ENCODE data around the gene GRAMD1B. TPM values are rescaled to one million over a fixed set of nuclear protein-coding genes. Genes with fewer than 3 reads are reported as not detected.
A peak's percentile ranks its signal among the peaks of the same experiment; 100 is the strongest.

GRAMD1B gene
- total RNA-seq, 1 donor from 2014 or later: 8.9 TPM

DNA sequence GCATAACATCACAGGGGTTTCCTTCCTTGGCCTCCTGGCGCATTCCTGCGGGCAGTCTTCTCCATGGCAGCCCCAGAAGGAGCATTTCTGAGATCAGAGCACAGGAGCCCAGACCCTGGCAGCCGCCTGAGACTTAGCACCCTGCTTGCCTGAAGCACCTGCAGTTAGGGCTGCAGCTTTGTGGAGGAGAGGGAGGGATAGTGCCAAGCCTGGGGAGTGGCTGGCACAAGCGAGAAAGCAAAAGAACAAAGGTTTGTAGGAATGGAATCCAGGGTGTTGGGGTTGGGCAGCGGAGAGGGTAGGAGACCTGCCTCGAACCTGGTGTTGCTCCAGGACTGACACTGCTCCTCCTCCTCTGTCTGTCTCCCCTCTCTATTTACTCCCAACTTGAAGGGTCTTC lies 157.5 kb downstream of the GRAMD1B start:
- DNase-seq (ENCODE audit: low spot score): no peak

DNA sequence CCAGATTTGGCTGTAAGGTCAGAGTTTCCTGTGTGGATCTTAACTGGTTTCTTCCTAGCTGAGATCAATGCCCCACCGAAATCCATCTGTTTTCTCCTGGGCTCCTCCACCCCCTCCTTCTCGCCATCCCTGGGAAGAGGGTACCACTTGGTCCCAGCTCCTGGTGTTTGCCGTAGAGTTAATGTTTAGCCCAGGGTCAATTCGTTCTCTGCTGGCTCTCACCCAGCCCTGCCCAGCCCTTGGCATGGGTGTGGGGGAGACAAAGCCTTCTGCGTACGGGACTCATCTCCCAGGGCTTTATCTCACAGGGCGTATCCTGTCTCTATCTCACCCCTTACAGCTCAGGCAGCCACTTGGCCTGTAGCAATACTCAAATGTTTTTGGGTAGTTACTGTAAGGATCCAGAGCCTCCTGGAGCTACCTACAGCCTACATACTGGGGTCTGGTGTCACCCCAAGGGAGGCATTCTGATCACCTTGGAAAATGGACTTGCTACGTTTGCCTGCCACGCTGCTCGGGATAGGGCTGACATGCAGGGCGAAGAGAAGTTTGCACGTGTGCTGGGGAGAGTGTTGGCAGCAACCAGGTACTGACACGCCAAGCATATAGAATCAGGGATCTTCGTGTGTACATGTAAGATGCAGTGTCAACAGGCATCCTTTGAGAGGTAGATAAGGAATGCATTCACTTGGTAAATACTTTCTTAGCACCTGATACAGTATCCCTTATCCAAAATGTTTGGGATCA lies 158.2 kb downstream of the GRAMD1B start:
- no peak for DNase-seq (ENCODE audit: low spot score)

DNA sequence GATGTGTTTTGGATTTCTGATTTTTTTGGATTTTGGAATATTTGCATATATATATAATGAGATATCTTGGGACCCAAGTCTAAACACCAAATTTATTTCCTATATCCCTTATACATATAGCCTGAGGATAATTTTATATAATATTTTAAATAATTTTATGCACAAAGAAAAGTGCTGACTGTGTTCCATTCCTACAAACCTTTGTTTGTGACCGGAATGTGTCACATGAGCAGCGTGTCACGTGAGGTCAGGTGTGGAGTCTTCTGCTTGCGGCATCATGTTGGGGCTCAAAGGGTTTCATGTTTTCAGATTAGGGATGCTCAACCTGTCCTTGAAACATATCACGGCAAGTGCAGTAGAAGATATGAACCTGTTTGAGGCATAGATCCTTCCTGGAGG lies 158.8 kb downstream of the GRAMD1B start:
- DNase-seq (ENCODE audit: low spot score): no peak

DNA sequence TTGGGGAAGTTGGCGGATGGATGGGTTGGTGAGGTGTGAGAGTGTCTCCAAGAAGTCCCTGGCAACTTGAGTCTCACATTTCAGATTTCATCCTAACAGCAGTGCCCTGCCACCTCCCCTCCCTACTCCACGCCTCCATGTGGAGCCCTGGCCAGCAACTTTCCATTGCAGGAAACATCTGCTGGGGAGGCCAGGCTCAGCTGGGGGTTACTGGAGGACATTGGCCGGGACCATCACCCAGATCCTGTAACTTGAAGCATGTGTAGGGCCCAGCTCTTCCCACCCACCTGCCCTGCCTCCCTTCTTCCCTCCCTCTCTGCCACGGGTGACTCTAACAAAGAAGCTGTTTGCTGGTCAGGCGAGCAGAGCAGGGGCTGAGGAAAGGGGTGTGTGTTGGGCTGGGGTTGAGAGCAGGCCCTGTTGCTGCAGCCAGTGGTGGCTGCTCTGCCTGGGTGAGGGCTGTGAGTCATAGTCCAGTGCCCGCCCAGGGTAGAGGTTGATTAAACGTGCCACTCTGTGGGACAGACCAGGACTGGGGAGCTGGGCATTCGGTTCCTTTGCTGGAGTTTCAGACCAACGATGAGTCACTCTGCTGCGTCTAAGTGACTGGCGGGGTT lies 160.3 kb downstream of the GRAMD1B start:
- peak; percentile 32 for DNase-seq (ENCODE audit: low spot score)

DNA sequence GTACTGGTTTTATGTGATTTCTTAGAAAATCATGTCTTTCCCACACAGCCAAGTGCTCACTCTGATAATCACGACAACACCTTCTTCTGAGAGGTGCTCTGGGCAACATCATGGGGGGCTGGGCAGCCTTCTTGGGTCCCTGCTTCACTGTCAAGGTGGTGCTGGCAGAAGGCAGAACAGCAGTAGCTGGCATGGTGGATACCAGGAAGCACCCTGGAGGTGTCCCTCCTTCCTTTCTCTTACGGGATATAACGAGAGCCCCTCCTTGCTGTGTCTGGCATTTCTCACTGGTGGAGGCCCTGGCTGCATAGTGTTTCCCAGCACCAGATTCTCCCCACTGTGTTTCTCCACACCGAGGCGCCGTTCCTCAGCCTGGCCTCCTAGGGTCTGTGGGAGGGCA lies 163.5 kb downstream of the GRAMD1B start:
- DNase-seq (ENCODE audit: low spot score): no peak

DNA sequence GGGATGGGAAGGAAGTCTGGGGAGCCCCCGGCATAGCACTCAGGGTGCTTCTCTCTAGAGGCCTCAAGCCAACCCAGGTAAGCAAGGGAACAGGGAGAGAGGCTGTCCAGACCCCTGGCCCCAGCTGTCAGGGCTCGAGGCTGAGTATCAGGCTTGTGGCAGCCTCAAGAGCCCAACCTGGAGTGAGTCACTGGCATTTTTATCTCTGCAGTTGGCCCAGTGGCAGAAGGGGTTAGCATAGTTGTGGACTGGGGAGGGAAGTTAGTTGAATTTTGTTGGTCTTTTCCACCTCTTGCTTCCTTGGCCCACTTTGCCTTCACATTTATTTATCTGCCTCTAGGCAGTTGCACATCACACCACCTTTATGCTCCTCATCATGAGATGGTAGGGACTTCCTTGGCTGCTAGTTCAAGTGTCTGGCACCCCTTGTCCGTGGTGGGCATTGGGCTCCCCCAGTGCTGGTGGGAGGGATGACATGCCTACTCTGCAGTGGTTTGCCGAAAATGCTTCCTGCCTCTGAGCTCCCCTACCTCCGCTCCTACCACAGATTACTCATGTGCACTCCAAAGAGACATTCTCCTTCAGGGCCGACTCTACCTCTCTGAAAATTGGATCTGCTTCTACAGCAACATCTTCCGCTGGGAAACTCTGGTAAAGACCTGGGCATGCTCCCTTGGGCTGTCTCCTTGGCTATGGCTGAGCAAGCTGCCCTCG lies 164.3 kb downstream of the GRAMD1B start:
- DNase-seq (ENCODE audit: low spot score): no peak

DNA sequence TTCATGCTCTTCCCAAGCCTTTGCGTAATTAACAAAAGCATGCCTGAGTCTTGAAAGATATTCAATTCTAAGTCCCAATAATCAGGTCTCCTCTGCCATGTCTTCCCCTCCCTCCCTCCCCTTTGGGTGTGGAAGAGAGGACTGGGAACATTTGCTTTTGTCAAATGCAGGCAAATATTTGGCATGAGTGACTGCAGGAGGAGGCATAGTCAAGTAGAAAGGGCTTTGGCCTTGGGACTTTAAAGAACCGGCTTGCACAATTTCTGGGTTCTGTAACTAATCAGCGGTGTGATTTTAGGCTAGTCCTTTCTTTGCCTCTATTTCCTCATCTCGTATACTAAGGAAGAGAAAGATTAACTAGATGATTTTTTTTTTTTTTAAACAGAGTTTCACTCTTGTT lies 164.9 kb downstream of the GRAMD1B start:
- no peak for DNase-seq (ENCODE audit: low spot score)

DNA sequence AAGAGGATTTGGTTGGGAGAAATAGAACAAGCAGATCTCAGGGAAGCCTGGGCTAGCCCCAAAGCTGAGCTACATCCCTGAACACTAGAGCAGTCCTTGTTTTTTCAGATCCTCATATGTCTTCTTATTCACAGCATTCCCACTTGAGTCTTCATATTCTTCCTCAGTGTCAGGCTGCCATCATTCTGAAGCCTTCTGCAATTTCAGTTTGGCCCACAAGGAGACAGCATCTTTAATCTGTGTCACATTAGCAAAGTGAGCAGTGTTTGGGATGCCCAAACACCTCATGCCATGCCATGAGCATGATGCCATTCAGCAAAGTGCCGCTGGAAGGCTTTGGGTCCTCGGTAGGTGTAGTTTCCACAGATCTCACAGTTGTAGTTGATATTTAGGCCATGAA lies 167.8 kb downstream of the GRAMD1B start:
- DNase-seq (ENCODE audit: low spot score): no peak

DNA sequence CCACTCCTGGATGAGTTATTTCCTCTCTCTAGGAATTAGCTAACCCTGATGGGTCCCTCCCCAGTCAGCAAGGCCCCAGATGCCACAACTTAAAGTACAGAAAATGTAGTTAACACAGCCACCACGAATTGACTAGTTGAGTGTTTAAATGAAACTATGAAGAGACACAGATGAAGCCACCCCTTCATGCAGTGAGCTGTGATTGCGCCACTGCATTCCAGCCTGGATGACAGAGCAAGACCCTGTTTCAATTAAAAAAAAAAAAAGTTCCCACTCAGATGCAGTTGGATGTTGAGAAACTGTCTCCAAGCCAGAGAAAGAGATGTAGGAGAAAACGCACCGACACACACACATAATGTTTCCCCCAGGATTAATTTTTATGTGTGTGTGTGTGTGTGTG lies 171.1 kb downstream of the GRAMD1B start:
- DNase-seq (ENCODE audit: low spot score): peak; percentile 29

DNA sequence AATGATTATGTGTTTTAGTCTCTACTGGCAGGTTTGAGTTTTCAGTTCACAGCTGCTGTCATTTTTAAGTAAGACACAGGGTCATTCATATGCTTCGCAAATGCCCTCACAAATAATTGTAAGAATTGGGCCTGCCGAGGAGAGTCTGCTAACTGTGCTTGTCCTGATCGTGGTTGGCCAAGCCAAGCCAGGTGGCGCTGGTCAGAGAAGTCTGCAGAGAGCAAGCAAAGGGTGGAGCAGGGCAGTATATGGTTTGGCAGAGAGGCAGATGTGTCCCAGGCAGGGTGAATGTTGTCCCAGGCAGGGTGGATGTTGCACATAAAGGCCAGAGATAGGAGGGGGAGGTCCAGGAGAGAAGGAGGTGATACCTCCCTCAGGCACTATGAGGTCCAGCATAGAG lies 171.7 kb downstream of the GRAMD1B start:
- no peak for DNase-seq (ENCODE audit: low spot score)

DNA sequence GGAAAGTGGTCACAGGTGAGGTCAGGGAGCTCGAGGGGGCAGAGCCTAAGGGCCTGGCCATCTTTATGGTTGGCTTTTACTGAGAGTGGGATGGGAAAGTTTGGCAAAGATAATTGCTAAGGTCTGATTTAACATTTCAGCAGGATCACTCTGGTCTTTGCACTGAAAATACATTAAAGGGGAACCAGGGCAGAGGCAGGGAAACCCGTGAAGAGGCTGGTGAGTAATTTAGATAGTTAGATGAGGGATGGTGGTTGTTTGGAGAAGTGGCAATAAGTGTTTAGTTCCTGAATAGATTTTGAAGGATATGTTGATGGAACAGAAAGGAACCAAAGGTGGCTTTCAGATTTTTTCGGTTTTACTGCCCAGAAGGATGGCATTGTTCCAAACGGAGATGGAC lies 173.6 kb downstream of the GRAMD1B start:
- DNase-seq (ENCODE audit: low spot score): no peak

DNA sequence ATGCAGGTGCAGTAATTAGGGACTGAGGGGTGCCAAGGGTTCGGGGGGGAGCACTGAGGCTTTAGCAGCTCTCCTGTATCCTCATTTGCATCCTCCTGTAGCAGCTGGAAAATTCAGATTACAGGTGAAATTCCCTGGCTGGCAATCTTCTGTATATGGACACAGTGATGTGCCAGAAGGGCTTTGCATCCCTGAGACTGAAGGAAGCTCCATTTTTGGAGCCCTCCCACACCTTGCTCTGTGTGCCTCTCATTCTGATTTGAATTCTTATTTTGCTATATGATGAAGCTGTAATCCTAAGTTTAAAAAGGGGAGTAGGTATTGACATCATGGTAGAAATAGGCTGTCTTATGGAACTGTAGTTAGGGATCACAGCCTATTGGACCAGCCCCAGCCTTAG lies 177.7 kb downstream of the GRAMD1B start:
- no peak for DNase-seq (ENCODE audit: low spot score)

DNA sequence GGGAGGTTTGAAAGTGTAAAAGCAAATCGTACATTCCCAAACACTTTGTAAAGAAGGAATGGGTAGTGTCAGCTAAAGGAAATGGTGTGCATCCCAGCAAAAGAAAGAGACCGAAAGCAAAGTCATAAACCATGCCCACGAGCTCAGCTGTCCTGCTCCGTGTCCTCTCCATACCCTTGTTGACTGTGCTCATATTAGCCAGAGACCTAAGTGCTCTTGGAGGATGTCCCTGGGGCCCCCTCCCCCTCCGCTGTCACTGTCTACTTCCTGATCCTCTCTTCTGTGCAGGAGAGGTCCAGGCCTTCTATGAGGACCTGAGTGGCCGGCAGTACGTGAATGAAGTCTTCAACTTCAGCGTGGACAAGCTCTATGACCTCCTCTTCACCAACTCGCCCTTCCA lies 178.3 kb downstream of the GRAMD1B start:
- no peak for DNase-seq (ENCODE audit: low spot score)

DNA sequence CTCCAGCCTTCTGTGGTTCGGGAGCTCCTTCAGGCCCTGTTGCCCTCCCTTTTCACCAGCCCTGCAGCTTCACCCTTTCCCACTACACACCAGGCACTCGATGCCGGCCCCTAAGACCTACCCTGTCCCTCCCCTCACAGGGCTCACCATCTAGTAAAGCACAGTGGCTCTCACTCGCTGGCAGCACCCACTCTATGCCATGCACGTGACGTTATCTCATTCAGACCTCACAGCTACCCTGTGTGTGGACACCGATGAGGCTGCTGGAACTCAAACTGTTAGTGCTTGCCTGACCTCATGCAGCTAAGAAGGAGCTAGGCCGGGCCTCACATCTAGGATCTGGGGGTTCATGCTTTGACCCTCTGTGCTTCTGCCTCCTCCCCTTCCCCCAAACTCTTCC lies 178.9 kb downstream of the GRAMD1B start:
- DNase-seq (ENCODE audit: low spot score): no peak

DNA sequence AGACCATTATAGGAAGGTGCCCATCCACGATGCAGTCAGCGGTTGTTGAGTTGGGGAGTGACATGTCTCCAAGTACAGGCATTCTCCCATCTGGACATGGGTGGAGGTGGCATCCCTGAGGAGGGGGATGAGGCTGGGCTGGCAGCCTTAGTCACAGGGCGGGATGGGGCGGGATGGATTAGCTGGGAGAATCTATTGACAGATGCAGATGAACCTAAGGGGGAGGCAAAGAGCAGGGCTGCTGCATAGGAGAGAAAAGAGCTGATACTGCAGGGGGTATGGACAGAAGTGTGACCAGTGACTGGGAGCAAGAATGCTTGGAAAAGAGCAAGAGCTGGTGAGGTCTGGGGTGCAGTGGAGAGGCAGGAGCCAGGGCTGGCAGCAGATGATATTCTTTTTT lies 181.6 kb downstream of the GRAMD1B start:
- no peak for DNase-seq (ENCODE audit: low spot score)

DNA sequence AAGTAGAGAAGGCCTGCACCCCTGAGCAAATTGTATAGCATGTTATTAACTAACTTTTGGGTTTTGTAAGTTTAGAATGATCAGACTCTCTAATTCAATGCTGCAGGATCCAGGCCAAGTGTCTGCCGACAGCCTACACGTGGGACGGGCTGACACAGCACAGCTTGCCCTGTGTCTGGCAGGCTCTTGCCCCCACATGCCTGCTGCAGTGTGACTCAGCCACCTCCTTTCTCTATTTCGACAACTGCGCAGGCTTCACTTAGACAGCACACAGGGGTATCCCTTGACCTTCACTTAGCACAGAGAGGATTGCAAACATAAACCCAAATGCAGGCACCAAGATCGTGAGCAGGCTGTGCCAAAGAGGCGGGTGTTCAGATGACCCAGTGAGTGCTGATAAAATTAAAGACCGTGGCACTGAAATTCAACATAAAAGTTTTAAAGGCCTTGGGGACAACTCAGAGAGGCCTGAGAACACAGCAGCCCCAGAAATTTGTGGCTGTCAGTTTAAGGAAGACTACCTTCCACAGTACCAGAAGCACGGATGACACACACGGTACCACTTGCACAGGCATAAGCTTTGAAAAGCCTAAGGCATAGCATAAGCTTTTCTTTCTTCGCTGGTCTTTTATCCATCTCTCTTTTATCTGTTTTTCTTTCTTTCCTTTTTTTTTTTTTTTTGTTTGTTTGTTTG lies 186.6 kb downstream of the GRAMD1B start:
- DNase-seq (ENCODE audit: low spot score): peak; percentile 91

DNA sequence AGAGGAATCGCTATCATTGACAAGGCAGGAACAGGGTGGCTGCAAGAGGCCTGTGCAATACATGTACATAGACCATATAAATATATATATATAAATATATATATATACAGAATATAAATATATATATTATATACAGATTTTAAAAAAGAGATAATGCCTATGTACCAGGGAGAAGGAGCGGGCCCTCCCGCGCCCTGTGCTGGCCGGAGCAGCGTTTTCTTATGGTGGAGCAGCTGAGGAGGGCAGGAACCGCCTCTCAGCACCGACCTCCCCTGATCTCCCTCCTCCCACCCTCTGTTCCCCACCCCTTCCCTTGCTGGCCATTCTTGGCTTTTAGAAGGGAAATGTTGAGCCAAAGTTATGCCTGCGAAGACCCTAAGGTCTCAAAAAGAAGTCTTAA lies 192.5 kb downstream of the GRAMD1B start:
- DNase-seq (ENCODE audit: low spot score): no peak

DNA sequence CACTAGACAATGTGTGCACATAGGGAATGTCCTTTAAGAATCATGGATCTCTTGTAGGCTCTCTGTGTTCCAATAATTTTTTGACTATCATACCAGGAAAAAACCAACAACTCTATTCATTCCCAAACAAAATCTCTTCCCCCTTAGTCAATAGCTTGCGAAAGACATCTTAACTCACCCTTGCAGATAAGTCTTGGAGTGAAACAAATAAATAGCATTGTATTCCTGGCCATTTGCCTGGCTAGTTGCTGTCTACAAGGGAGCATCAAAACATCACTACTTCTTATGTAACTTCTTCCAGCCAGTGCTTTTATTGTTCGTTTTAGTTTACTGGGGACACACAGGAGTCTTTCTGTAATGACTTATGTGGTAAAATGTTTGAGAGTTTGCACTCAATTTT lies 194.9 kb downstream of the GRAMD1B start:
- no peak for DNase-seq (ENCODE audit: low spot score)

DNA sequence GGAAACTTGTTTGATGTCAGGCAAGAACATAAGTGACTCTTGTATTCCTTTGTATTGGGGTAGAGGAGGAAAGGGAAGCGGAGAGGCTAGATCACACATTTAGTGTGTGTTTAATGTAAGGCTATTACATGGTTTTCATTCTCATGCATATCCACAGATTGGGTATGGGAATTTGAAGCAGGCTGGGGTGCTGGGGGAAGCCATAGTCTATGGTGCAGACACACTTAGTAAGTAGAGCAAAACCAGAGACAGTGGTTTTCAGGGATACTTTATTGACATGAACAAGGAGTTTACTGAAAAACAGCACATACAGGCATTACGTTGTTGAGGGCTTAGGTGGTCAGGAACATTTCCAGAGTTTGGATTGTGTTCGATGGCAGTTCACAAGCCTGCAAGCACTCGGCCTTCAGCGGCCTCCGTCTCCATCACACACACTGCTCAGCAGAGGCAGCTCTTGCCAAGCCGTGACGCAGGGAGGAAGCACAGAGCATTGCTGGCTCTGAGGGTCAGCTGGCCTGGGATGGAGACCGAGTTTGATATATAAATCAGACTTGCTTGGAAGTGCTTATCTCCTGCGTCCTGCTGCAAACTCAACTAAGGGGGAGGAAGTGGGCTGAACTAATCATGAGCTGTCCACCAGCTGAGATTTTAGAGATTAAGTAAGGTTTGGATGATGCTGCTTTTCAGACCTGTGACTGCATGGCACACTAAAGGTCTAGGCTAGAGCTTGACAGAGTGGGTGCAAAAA lies 199.0 kb downstream of the GRAMD1B start:
- peak; percentile 98 for DNase-seq (ENCODE audit: low spot score)

DNA sequence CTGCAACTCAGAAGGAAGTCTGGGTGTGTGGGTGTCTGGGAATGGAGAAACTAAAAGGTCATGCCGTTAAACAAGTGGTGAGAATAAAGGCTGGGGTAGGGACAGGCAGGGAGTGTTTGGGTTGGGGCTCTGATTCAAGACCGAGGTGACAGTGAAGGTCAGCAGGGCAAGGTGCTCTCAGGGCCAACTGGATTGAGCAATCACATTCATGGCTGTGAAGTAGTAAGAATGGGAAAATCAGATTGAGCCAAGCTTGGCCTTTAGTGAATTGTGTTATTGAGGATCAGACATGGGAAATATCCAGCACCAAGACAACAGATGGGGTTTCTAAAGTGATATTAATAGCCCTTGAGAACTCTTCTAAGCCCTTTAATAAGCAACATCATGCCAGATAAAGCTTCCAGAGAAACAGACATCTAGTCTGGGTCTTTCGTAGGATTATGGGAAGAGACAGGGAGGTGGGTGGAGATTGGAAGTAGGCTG lies 200.1 kb downstream of the GRAMD1B start:
- DNase-seq (ENCODE audit: low spot score): peak; percentile 73

DNA sequence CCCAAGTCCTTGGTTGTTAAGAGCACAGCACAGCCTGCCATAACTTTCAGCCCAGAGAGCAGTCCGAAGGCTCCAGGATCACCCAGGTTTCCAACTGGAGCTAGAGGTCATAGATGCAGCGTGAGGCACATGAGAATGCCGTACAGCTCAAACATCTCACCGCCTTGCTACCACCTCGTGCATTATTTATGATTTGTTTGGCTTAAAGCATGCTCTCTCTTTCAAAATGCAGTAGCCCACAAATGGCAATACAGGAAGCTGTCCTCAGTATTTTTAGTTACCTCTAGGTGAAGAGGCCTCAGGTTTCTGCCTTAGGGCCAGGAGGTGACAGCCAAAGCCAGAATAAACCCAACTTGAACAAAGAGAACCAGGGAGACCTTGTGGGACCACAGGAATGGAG lies 210.0 kb downstream of the GRAMD1B start:
- no peak for DNase-seq (ENCODE audit: low spot score)

Data from umbilical cord (tissue), 2 donors.